HG02973 (cell line): Measurements from ENCODE around the gene HIF3A.

ENCODE experiments used
- ATAC-seq: cut with Tn5 transposase; IDR thresholded peaks from one replicate; pipeline ENCODE4 v1.9.1; 2021; ENCODE audit warnings: moderate library complexity; ENCODE audit not compliant: unreplicated experiment

Gene HIF3A

DNA sequence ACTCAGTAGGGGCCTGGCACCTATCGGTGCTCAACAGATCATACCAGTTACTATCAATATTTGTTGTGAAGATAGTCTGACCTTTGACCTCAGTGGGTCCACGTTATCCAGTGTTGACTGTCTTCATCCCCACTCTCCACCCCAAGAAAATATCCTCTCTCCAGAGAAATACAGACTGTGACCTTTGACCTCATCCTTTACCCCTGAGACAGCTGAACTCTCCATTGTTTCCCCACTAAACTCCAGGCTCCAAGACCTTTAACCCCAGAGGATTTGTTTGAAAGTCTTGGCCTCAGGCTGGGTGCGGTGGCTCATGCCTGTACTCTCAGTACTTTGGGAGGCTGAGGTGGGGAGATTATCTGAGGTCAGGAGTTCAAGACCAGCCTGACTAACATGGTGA is 27.4 kb downstream of the HIF3A start:
- ATAC-seq, result no peak

DNA sequence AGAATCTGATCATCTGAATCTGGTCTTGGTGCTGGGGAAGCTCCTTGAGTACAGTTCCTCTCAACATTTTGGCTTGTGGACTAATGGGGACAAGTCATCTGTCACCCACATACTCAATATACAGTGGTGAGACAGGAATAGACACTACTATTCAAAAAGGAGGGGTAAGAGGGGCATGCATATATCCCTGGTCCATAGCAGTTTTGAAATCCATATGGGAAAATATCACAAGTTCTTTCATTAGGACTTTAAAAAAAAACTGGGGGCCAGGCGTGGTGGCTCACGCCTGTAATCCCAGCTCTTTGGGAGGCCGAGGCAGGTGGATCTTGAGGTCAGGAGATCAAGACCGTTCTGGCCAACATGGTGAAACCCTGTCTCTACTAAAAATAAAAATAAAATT is 29.8 kb downstream of the HIF3A start:
- ATAC-seq, result no peak

- ATAC-seq, result no peak
Observed at GRCh38 chr19:46328079-46328478, 31.2 kb downstream of the HIF3A start.

DNA sequence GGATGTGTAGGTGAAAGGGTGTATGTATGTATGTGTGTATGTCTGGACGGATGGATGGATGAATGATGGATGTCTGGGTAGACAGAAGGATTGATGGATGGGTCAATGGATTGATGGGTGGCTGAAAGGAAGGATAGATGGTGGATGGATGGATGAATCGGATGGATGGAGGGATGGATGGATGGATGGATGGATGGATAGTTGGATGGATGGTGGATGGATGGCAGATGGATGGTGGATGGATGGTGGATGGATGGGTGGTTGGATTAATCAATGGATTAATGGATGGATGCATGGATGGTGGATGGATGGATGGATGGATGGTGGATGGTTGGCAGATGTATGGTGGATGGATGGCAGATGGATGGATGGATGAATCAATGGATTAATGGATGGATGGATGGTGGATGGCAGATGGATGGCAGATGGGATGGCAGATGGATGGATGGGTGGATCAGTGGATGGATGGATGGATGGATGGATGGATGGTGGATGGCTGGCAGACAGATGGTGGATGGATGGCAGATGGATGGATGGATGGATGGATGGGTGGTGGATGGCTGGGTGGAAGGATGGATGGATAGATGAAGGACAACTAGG is 33.6 kb downstream of the HIF3A start:
- no peak for ATAC-seq

DNA sequence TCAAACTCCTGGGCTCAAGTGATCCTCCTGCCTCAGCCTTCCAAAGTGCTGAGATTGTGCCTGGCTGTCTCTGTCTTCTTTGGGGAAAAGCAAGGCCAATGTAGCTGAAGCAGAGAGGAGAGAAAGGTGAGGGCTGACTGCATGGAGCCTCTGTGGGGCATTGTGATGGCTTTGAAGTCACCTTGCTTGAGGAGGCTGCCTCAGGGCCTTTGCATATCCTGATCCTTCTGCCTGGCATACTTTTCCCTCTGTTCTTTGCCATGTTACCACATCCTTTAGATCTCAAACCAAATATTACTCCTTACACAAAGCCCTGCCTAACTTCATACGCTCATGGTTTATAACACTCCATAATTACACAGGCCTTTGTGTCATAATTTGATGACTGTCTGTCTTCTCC is 40.6 kb downstream of the HIF3A start:
- no peak for ATAC-seq

- no peak for ATAC-seq
Observed at GRCh38 chr19:46339446-46339845, 42.6 kb downstream of the HIF3A start.

- ATAC-seq, result no peak
Observed at GRCh38 chr19:46340051-46340659, 43.3 kb downstream of the HIF3A start.

DNA sequence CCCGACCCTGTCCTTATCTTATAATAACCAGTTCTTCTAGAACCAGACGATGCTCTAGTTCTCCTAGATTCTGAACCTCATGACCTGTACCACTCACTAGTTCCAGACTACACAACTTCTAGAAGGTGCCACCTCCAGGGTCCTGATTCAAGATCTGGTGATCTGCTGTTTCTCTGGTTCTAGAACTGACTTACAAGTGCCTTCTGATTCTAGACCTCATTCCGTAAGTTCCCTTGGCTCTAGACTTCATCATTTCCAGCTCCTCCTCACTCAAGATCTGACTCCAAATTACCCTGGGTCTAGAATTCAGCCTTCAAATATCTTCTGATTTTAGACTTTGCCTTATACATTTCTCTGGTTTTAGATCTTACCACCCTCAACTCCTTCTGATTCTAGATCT is 45.1 kb downstream of the HIF3A start:
- no peak for ATAC-seq

DNA sequence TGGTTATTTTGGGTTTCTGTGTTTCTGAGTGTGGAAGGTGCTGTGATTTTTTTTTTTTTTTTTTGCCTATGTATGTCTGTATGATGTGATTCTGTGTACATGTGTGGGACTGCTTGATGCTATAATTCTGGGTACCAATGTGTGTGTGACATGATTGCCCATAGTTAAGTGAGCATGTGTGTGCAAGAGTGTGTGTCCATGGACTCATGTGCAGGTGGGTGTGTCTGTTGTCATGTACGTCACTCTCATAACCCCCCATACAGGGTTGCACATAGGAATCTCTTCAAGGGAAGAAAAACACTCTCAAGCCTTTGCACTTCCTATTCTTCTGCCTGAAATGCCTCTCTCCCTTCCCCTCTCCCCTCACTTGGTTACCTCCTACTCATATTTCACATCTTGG is 47.5 kb downstream of the HIF3A start:
- no peak for ATAC-seq

DNA sequence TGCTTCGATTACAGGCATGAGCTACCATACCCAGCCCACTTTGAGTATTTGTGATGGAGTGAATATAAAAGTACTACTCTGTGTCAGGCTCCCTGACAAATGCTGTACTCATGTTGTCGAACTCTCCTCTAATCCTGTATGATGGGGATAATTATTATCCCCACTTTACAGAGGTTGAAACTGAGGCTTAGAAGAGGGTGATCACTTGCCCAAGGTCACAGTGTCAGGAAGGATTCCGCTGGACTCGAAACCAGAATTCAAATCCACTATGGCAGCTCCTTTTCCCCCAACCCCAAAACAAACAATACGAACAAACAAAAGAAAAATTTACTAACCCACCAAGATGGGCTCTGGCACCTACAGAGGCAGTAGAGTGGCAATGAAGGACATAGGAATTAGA is 48.3 kb downstream of the HIF3A start:
- no peak for ATAC-seq

- ATAC-seq, result peak; percentile 55
Observed at GRCh38 chr19:46346821-46347571, 50.2 kb downstream of the HIF3A start, which contains the start of gene PPP5C. Gene PPP5C, plus strand, starts transcription at chr19:46347087. Its CDS starts 10 bp downstream, at chr19:46347097.

DNA sequence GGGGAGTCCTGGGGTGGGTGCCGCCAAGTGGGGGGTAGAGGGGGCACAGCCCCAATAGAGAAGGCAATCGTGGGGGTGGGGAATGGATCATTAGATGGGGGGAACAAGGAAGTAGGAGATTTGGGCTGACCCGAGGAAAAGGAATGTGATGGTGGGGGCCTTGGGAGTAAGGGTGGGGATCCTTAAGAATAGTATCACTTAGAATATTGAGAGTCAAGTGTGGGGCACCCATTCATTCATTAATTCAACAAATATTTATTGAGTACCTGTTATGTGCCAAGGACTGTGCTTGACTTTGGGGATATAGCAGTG is 50.7 kb downstream of the HIF3A start:
- no peak for ATAC-seq

GRCh38 chr19:46347985-46348384 is 51.1 kb downstream of the HIF3A start:
- no peak for ATAC-seq

DNA sequence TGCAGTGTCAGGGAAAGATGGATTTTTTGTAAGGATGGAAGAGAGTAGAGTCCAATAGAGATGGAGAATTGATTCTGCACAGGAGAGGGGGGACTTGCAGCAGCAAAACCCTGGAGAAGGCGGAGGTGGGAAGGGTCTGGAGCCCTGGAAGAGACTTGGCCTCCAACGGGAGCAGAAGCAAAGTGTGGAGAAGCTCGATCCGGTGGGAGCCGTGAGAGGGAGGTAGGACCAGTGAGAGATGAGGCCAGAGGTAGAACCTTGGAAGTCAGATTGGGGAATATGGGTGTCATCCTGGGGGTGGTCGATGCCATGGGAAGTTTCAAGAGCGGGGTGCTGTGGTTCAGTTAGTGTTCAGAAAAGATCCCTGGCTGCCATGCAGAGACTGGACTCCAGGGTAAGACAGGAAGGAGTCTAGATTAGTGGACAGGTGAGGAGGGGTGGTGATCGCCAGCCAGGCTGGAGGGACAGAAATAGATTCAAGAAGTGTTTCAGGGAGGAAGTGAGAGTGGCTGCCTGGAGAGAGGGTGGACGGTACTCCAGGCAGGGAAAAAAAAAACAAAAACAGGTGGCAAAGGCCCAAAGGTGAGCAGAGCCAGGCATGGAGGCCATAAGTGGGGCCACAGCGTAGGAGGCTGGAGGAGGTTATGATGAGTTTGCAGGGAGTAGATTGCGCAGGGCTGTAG is 52.6 kb downstream of the HIF3A start:
- no peak for ATAC-seq

GRCh38 chr19:46350029-46350757 is 53.4 kb downstream of the HIF3A start:
- no peak for ATAC-seq

GRCh38 chr19:46350758-46351159 is 53.9 kb downstream of the HIF3A start:
- no peak for ATAC-seq

GRCh38 chr19:46351241-46352041 is 54.6 kb downstream of the HIF3A start:
- ATAC-seq, result no peak

GRCh38 chr19:46353730-46354528 is 57.1 kb downstream of the HIF3A start:
- ATAC-seq, result no peak
